Stimulated activated CD4-positive, alpha-beta T cell treated with anti-CD3 and anti-CD28 coated beads, Interleukin-4, amount 100 ng/mL, for 24 hours (primary cell): ENCODE measurements around the gene PTPRG.

Experiments
- DNase-seq: peaks from one replicate; pipeline ENCODE4 v3.0.0-alpha.2; 2020

Gene PTPRG

GRCh38 chr3:61593446-61594029 is 32.2 kb downstream of the PTPRG start:
- DNase-seq: no peak

GRCh38 chr3:61594144-61594963 is 33.0 kb downstream of the PTPRG start:
- DNase-seq: no peak

GRCh38 chr3:61594964-61595285 is 33.6 kb downstream of the PTPRG start:
- no peak for DNase-seq

GRCh38 chr3:61595288-61595687 is 33.9 kb downstream of the PTPRG start:
- no peak for DNase-seq

GRCh38 chr3:61595826-61596225 is 34.5 kb downstream of the PTPRG start:
- DNase-seq: no peak

- DNase-seq: no peak
Measured at GRCh38 chr3:61597906-61598305, 36.5 kb downstream of the PTPRG start.

- DNase-seq: no peak
Measured at GRCh38 chr3:61600195-61600594, 38.8 kb downstream of the PTPRG start.

- no peak for DNase-seq
Measured at GRCh38 chr3:61601831-61602230, 40.5 kb downstream of the PTPRG start.

- no peak for DNase-seq
Measured at GRCh38 chr3:61602466-61602865, 41.1 kb downstream of the PTPRG start.

GRCh38 chr3:61605589-61606175 is 44.3 kb downstream of the PTPRG start:
- no peak for DNase-seq

GRCh38 chr3:61606196-61606595 is 44.8 kb downstream of the PTPRG start:
- no peak for DNase-seq

GRCh38 chr3:61608072-61608471 is 46.7 kb downstream of the PTPRG start:
- no peak for DNase-seq

GRCh38 chr3:61608711-61609110 is 47.3 kb downstream of the PTPRG start:
- DNase-seq: no peak

GRCh38 chr3:61610316-61610715 is 48.9 kb downstream of the PTPRG start:
- DNase-seq: no peak

GRCh38 chr3:61612211-61613194 is 51.1 kb downstream of the PTPRG start:
- DNase-seq: no peak

GRCh38 chr3:61613666-61614065 is 52.3 kb downstream of the PTPRG start:
- no peak for DNase-seq

GRCh38 chr3:61615643-61616042 is 54.3 kb downstream of the PTPRG start:
- no peak for DNase-seq

GRCh38 chr3:61616586-61616985 is 55.2 kb downstream of the PTPRG start:
- no peak for DNase-seq

GRCh38 chr3:61617041-61617440 is 55.7 kb downstream of the PTPRG start:
- no peak for DNase-seq

- DNase-seq: no peak
Measured at GRCh38 chr3:61617651-61618050, 56.3 kb downstream of the PTPRG start.

GRCh38 chr3:61618231-61618630 is 56.9 kb downstream of the PTPRG start:
- DNase-seq: no peak

- DNase-seq: no peak
Measured at GRCh38 chr3:61618871-61619270, 57.5 kb downstream of the PTPRG start.

- DNase-seq: no peak
Measured at GRCh38 chr3:61620073-61620472, 58.7 kb downstream of the PTPRG start.
